Measurements from ENCODE around the gene ZNF277.
"Not testable (repeated sequence)": the region's sequence is repeated elsewhere in the genome, so short reads cannot be mapped to it uniquely, and the experiment has no call there.

ZNF277 gene

DNA sequence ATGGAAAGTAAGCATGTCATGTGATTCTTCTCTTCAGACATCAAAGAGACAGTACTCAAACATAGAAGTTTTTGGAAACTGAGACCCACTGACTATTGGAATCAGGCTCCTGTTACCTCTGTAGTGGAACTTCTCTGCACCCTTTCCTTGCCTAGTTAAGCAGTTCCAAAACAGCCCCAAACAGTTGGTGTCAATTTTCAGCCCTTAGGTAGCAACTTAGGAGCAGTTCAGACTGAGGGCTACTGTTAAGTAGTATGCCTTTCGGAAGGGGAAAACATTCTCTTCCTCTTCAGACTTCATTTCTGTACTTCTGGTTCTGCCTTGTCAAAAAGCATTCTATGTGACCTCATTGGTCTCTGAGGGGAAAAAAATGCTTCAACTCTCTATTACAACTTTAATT, 85.7 kb downstream of the ZNF277 start:
- no peak for DNase-seq (ENCODE audit: low spot score)

DNA sequence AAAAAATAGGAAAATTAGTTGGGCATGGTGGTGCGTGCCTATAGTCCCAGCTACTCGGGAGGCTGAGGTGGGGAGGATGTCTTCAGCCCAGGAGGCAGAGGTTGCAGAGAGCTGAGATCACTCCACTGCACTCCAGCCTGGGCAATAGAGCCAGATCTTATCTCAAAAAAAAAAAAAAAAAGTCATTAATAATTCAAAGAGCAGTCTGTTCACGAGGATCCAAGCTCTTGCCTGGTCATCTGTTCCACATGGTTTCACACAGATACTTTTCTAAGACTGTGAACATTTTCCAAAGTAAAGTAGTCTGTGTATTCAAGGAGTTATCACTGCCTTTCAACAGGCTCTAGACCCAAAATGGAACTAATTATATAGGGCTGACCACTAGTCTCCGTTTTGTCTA, 86.9 kb downstream of the ZNF277 start:
- no peak for DNase-seq (ENCODE audit: low spot score)

GRCh38 chr7:112296432-112296831, 89.9 kb downstream of the ZNF277 start:
- DNase-seq (ENCODE audit: low spot score), result no peak

DNA sequence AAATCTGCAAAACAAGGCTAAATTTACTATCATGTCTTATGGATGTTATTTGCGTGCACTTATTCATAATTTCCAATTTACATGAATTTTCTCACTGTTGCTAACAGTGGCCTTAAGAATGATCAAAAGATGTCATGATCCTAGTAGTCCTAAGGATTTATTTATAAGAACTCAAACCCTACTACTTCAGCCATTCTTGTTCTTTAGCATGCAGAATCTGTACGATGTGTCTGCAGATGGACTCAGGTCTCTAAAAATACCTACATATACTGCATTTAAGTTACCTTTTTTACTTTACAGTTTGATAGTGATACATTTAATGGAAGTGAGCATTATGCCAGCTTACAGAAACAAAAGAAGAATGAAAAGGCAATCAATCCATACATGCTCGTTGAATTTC, 91.2 kb downstream of the ZNF277 start:
- no peak for DNase-seq (ENCODE audit: low spot score)

DNA sequence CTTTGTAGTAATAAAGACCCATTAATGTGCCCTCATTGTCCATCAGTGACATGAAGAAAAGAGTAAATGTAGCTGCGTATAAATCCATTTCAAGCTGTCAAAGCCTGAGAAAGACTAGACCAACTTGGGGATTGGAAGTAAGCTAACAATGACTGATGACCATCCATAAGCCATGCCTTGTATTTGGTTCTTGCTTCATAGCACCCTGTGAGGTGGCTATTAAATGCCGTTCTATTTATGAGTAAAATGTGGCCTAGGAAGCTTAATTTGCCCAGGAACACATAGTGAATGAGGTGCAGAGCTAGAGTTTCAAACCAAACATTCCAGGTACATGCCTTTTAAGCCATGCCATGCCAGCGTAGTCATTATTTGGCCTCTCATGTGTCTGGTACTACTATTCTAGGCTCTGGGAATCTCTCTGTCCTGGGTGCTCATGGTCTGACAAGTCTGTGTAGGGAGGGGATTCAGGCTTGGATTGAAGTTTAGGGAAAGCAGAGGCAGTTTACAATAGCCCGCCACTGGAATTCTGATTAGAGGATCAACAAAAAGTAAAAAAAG, 92.1 kb downstream of the ZNF277 start:
- DNase-seq (ENCODE audit: low spot score), result no peak

DNA sequence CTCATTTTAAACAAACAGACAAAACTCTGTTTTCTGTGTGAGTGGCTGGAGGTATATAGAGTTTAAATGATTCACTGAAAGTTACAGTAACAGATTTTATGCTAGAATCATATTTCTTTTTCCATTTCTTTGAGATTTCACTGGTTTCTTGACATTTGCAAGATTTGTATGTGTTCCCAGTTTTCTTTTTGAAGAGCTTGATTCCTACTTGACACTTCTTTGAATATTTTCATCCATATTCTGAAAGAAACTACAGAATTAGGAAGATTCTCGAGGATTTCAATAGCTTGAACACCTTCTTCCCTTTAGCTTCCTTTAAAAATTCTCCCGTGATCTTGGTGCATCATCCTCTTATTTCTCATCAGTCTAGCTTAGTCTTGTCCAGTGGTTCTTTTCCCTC, 93.6 kb downstream of the ZNF277 start:
- no peak for DNase-seq (ENCODE audit: low spot score)

DNA sequence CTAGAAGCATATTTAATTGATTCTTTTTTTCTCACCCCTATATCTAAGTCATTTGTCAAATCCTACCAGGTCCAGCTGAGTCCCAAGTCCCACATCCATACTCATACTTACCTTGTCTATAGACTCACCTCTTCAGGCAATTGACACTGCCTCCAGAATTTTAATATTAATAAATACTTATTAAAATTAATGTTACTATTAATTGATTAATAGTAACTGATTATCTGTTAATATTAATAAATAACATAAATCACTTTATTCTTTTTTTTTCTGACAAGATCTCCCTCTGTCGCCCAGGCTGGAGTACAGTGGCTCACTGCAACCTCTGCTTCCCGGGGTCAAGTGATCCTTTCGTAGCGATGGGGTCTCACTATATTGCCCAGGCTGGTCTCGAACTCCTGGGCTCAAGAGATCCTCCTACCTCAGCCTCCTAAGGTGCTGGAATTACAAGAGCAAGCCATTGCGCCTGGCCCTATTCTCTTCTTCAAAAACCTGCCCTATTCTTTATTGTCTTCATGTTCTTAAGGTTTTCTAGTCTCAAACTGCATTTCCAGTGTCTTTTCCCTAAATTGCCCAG, 94.4 kb downstream of the ZNF277 start:
- DNase-seq (ENCODE audit: low spot score), result no peak

- no peak for DNase-seq (ENCODE audit: low spot score)
Observed at GRCh38 chr7:112302566-112302965, 96.1 kb downstream of the ZNF277 start.

DNA sequence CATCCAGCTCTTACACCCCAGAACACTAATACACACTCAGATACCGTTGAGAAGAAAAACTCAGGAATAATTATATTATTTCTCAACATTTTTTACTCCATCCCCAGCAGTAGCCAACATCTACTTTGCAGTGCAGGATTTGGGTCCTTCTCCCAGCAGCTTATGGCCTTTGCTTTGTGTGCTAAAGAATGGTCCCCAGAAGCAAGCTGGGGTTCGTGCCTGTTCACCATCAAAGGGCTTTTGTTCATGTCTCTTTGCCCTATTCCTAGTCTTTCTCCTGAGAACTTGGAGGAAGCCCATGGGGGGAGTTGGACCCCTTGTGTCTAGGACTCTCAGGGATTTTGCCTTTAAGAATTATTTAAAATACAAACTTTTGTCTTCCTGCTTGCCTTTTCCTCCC, 100.4 kb downstream of the ZNF277 start:
- no peak for DNase-seq (ENCODE audit: low spot score)

DNA sequence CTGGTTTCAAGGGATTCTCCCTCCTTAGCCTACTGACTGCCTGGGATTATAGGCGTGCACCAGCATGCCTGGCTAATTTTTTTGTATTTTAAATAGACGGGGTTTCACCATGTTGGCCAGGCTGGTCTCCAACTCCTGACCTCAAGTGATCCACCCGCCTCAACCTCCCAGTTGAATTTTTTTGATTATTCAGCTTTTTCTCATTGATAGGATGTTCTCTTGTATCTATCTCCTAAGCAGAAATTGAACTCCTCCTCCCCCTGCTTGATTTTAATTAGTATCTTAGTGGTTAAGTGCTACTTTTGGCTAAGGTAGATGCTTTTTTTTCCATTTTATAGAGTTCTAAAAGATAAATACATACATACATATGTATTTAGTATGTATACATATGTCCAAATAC, 101.0 kb downstream of the ZNF277 start:
- no peak for DNase-seq (ENCODE audit: low spot score)

DNA sequence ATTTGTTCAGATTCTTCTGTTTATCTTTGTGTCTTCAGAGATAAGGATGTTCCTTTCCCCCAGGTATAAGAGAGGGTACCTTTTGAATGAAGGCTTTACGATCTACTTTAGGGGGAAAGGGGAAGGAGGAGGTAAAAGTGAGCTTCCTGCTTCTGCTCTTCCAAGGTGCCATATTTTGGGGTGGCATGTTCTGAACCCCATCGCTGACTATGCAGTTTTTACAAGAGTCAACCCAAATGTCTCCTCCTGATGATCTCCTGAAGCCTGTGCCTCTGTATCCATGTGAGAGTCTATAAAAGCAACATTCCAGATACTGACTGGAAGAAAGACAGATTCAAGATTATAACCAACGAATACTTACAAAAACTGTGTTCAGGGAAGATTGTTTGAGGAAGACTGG, 102.5 kb downstream of the ZNF277 start:
- DNase-seq (ENCODE audit: low spot score), result no peak

DNA sequence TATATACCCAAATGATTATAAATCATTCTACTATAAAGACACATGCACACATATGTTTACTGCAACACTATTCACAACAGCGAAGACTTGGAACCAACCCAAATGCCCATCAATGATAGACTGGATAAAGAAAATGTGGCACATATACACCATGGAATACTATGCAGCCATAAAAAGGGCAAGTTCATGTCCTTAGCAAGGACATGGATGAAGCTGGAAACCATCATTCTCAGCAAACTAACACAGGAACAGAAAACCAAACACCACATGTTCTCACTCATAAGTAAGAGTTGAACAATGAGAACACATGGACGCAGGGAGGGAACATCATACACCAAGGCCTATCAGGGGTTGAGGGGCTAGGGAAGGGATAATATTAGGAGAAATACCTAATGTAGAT, 110.3 kb downstream of the ZNF277 start:
- not testable (repeated sequence) for DNase-seq (ENCODE audit: low spot score)

- DNase-seq (ENCODE audit: low spot score), result no peak
Observed at GRCh38 chr7:112322070-112322469, 115.6 kb downstream of the ZNF277 start.

GRCh38 chr7:112327566-112327965, 121.1 kb downstream of the ZNF277 start:
- DNase-seq (ENCODE audit: low spot score), result no peak

GRCh38 chr7:112331492-112331891, 125.0 kb downstream of the ZNF277 start:
- DNase-seq (ENCODE audit: low spot score), result no peak

DNA sequence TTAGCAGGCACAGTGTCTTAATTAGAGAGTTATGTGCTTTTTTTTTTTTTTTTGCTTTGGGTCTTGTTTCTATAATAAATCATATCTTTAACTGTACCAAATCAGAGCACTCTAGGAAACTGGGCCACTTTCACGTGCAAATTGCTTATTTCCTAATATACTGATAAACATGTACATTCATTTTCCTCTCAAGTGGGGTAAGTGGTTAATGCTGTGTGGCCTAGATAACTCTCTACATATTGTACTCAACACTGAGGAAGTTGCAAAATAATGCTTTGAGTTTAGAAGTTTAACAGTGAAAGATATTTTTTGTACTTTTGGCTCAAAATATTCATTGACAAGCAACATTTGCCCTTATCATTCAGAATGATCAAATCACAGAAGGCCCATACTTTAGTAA, 127.9 kb downstream of the ZNF277 start:
- no peak for DNase-seq (ENCODE audit: low spot score)

GRCh38 chr7:112336261-112336660, 129.8 kb downstream of the ZNF277 start:
- DNase-seq (ENCODE audit: low spot score), result no peak

GRCh38 chr7:112336936-112337576, 130.6 kb downstream of the ZNF277 start:
- no peak for DNase-seq (ENCODE audit: low spot score)

GRCh38 chr7:112337892-112338291, 131.4 kb downstream of the ZNF277 start:
- no peak for DNase-seq (ENCODE audit: low spot score)

- DNase-seq (ENCODE audit: low spot score), result no peak
Observed at GRCh38 chr7:112338786-112339185, 132.3 kb downstream of the ZNF277 start.

DNA sequence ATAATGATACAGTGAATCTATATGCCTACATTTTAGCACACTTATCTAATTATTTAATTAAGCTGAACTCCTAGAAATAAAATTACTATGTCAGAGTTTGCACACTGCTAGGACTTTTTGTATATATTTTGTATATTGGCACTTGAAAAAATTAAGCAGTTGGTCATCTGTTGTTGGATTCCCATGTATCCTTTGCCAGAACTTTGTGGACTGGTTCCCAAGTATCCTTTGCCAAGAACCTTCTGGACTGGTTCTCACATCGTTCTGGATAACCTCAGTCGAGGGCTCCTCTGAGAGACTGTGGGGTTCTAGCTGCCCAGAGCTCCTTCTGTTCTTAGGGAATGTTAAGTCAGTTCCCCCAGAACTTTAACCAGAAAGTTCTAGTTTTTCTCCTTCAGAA, 135.0 kb downstream of the ZNF277 start:
- peak; percentile 86 for DNase-seq (ENCODE audit: low spot score)

DNA sequence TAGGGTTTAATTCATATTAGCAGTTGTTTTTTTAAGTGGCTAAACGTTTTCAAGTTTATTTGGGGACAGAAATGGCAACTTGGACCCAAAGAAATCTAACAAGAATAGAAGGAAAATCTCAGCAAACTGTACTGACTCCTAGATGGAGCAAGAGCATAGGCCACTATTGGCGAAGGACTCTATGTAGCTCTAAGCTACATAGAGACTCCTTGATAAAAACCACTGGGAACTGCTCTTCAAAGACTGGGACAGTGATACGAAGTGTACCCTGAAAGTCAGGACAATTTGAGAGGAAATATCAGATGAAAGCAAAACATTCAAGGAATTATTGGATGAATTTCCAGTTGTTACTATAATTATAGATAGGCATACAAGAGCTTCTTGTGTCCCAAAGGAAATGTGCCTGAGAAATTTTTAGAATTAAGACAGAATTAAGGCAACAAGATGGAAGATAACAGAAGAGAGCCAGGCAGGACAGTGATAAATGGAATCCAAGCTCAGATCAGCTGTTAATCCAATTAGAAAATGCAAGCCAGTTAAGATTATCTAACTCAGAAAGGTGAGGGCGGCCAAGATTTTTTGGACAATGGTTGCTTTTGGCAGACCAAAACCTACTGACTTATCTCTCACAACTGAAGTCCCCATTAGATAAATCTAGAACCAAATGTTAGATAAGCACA, 140.0 kb downstream of the ZNF277 start:
- DNase-seq (ENCODE audit: low spot score), result peak; percentile 34

DNA sequence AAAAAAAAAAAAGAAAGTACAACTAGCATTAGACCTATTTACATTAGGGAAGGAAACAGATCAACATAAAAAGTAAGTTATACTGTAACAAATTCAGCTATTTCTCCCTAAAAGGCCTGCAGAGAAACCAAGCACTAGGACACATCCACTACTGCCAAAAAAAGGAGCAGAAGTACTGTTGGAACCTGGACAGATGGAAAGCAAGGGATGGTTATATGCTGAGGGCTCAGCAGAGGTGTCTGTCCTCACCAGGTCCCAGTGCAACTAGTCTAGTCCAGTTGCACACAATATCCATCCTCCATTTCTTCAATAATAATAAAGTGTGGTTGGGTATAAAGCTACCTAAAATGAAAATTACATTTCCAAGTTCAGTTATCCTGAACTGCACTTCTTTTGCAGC, 140.6 kb downstream of the ZNF277 start:
- DNase-seq (ENCODE audit: low spot score), result peak; percentile 13

All from cerebellar cortex (tissue), 1 donor.